Cerebellar cortex (tissue), 1 donor: ENCODE data around the gene LRP1B.
A peak's percentile ranks its signal among the peaks of the same experiment; 100 is the strongest.
"Not testable (repeated sequence)": the region's sequence is repeated elsewhere in the genome, so short reads cannot be mapped to it uniquely, and the experiment has no call there.

Experiments
- DNase-seq: peaks from one replicate; pipeline ENCODE4 v3.0.0-alpha.2; 2015; ENCODE audit warnings: low spot score

LRP1B gene

GRCh38 chr2:141015341-141016047 lies 1115.3 kb downstream of the LRP1B start:
- peak; percentile 94 for DNase-seq

GRCh38 chr2:141003967-141004657 lies 1126.7 kb downstream of the LRP1B start:
- DNase-seq, result no peak

- DNase-seq, result no peak
Observed at GRCh38 chr2:141001750-141002149, 1129.1 kb downstream of the LRP1B start.

GRCh38 chr2:140998577-140998976 lies 1132.2 kb downstream of the LRP1B start:
- no peak for DNase-seq

GRCh38 chr2:140998017-140998416 lies 1132.8 kb downstream of the LRP1B start:
- no peak for DNase-seq

GRCh38 chr2:140994856-140995255 lies 1136.0 kb downstream of the LRP1B start:
- no peak for DNase-seq

- DNase-seq, result no peak
Observed at GRCh38 chr2:140990416-140990815, 1140.4 kb downstream of the LRP1B start.

GRCh38 chr2:140988597-140988996 lies 1142.2 kb downstream of the LRP1B start:
- DNase-seq, result no peak

GRCh38 chr2:140986456-140986855 lies 1144.4 kb downstream of the LRP1B start:
- no peak for DNase-seq

GRCh38 chr2:140975237-140975636 lies 1155.6 kb downstream of the LRP1B start:
- no peak for DNase-seq

- DNase-seq, result no peak
Observed at GRCh38 chr2:140972724-140973123, 1158.1 kb downstream of the LRP1B start.

GRCh38 chr2:140964324-140964723 lies 1166.5 kb downstream of the LRP1B start:
- not testable (repeated sequence) for DNase-seq

- DNase-seq, result no peak
Observed at GRCh38 chr2:140949932-140950331, 1180.9 kb downstream of the LRP1B start.

GRCh38 chr2:140947236-140947635 lies 1183.6 kb downstream of the LRP1B start:
- DNase-seq, result peak; percentile 57

GRCh38 chr2:140943867-140944266 lies 1186.9 kb downstream of the LRP1B start:
- DNase-seq, result no peak

GRCh38 chr2:140942284-140942683 lies 1188.5 kb downstream of the LRP1B start:
- no peak for DNase-seq

- peak; percentile 11 for DNase-seq
Observed at GRCh38 chr2:140929849-140930248, 1201.0 kb downstream of the LRP1B start.

GRCh38 chr2:140918426-140918825 lies 1212.4 kb downstream of the LRP1B start:
- DNase-seq, result no peak

GRCh38 chr2:140916410-140916809 lies 1214.4 kb downstream of the LRP1B start:
- DNase-seq, result no peak

- DNase-seq, result no peak
Observed at GRCh38 chr2:140910683-140911082, 1220.1 kb downstream of the LRP1B start.

- DNase-seq, result no peak
Observed at GRCh38 chr2:140905083-140905781, 1225.6 kb downstream of the LRP1B start.

GRCh38 chr2:140895378-140895777 lies 1235.4 kb downstream of the LRP1B start:
- DNase-seq, result no peak

- no peak for DNase-seq
Observed at GRCh38 chr2:140893685-140894084, 1237.1 kb downstream of the LRP1B start.
